ENCODE results near the gene MCM3AP.

The MCM3AP gene

GRCh38 chr21:46307625-46308024, 22.2 kb upstream of the MCM3AP start:
- Histone ChIP-seq H3K9ac (ENCODE audit: low read length) (no peak overlapping the region), H3K36me3 (ENCODE audit: control insufficient read depth, low read depth, low read length) (peaks cover 32% of the 10 kb centered on the region), H3K4me1 (ENCODE audit: control insufficient read depth, low read depth, low read length) (no peaks in the 10 kb centered on the region), H3K9me3 (ENCODE audit: control insufficient read depth, low read depth, low read length) (no peaks in the 10 kb centered on the region), H3K27ac (ENCODE audit: low read length) (no peak overlapping the region), H3K4me3 (ENCODE audit: low read length) (no peak overlapping the region), H3K27me3 (ENCODE audit: control insufficient read depth, insufficient read depth, low read length) (no peaks in the 10 kb centered on the region)

DNA sequence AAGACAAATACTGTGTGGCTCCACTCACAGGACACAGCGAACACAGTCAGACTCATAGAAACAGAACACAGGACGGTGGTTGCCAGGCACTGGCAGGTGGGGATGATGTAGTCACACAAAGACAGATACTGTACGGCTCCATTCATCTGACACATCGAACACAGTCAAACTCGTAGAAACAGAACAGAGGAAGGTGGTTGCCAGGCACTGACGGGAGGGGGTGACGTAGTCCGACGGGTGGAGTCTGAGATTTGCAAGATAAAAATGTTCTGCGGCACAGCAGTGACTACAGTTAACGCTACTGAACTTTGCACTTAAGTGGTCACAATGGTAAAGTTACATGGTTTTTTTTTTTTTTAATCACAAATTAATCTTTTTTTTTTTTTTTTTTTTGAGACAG, 19.5 kb upstream of the MCM3AP start:
- H3K4me3 ChIP-seq (ENCODE audit: low read length), result no peak overlapping the region
- no peak overlapping the region for H3K9ac ChIP-seq (ENCODE audit: low read length)
- no peaks in the 10 kb centered on the region for H3K4me1 ChIP-seq (ENCODE audit: control insufficient read depth, low read depth, low read length)
- peaks cover 44% of the 10 kb centered on the region for H3K36me3 ChIP-seq (ENCODE audit: control insufficient read depth, low read depth, low read length)
- H3K27me3 ChIP-seq (ENCODE audit: control insufficient read depth, insufficient read depth, low read length), result no peaks in the 10 kb centered on the region
- no peaks in the 10 kb centered on the region for H3K9me3 ChIP-seq (ENCODE audit: control insufficient read depth, low read depth, low read length)
- H3K27ac ChIP-seq (ENCODE audit: low read length), result no peak overlapping the region

- no peak overlapping the region for H3K27ac ChIP-seq (ENCODE audit: low read length)
- H3K36me3 ChIP-seq (ENCODE audit: control insufficient read depth, low read depth, low read length), result peaks cover 45% of the 10 kb centered on the region
- H3K9me3 ChIP-seq (ENCODE audit: control insufficient read depth, low read depth, low read length), result no peaks in the 10 kb centered on the region
- H3K9ac ChIP-seq (ENCODE audit: low read length), result no peak overlapping the region
- no peaks in the 10 kb centered on the region for H3K27me3 ChIP-seq (ENCODE audit: control insufficient read depth, insufficient read depth, low read length)
- H3K4me1 ChIP-seq (ENCODE audit: control insufficient read depth, low read depth, low read length), result no peaks in the 10 kb centered on the region
- H3K4me3 ChIP-seq (ENCODE audit: low read length), result no peak overlapping the region
These were observed 19.0 kb upstream of the MCM3AP start for GRCh38 chr21:46304437-46304836.

- Histone ChIP-seq H3K4me3 (ENCODE audit: low read length) (no peak overlapping the region), H3K4me1 (ENCODE audit: control insufficient read depth, low read depth, low read length) (no peaks in the 10 kb centered on the region), H3K9me3 (ENCODE audit: control insufficient read depth, low read depth, low read length) (no peaks in the 10 kb centered on the region), H3K36me3 (ENCODE audit: control insufficient read depth, low read depth, low read length) (peaks cover 34% of the 10 kb centered on the region), H3K9ac (ENCODE audit: low read length) (no peak overlapping the region), H3K27me3 (ENCODE audit: control insufficient read depth, insufficient read depth, low read length) (no peaks in the 10 kb centered on the region), H3K27ac (ENCODE audit: low read length) (no peak overlapping the region)
These were observed 16.3 kb upstream of the MCM3AP start for GRCh38 chr21:46301759-46302158.

- Histone ChIP-seq H3K27me3 (ENCODE audit: control insufficient read depth, insufficient read depth, low read length) (no peaks in the 10 kb centered on the region), H3K4me1 (ENCODE audit: control insufficient read depth, low read depth, low read length) (peaks cover 9% of the 10 kb centered on the region), H3K36me3 (ENCODE audit: control insufficient read depth, low read depth, low read length) (peaks cover 25% of the 10 kb centered on the region), H3K9ac (ENCODE audit: low read length) (no peak overlapping the region), H3K27ac (ENCODE audit: low read length) (no peak overlapping the region), H3K4me3 (ENCODE audit: low read length) (no peak overlapping the region), H3K9me3 (ENCODE audit: control insufficient read depth, low read depth, low read length) (no peaks in the 10 kb centered on the region)
These were observed 13.8 kb upstream of the MCM3AP start for GRCh38 chr21:46299167-46299566.

- Histone ChIP-seq H3K4me1 (ENCODE audit: control insufficient read depth, low read depth, low read length) (peaks cover 9% of the 10 kb centered on the region), H3K9me3 (ENCODE audit: control insufficient read depth, low read depth, low read length) (no peaks in the 10 kb centered on the region), H3K9ac (ENCODE audit: low read length) (no peak overlapping the region), H3K36me3 (ENCODE audit: control insufficient read depth, low read depth, low read length) (peaks cover 25% of the 10 kb centered on the region), H3K27ac (ENCODE audit: low read length) (no peak overlapping the region), H3K4me3 (ENCODE audit: low read length) (no peak overlapping the region), H3K27me3 (ENCODE audit: control insufficient read depth, insufficient read depth, low read length) (no peaks in the 10 kb centered on the region)
These were observed 12.2 kb upstream of the MCM3AP start for GRCh38 chr21:46297338-46298271.

GRCh38 chr21:46295996-46296752, 10.8 kb upstream of the MCM3AP start:
- Histone ChIP-seq H3K36me3 (ENCODE audit: control insufficient read depth, low read depth, low read length) (peaks cover 20% of the 10 kb centered on the region), H3K9me3 (ENCODE audit: control insufficient read depth, low read depth, low read length) (no peaks in the 10 kb centered on the region), H3K9ac (ENCODE audit: low read length) (no peak overlapping the region), H3K4me1 (ENCODE audit: control insufficient read depth, low read depth, low read length) (peaks cover 9% of the 10 kb centered on the region), H3K27me3 (ENCODE audit: control insufficient read depth, insufficient read depth, low read length) (no peaks in the 10 kb centered on the region), H3K4me3 (ENCODE audit: low read length) (no peak overlapping the region), H3K27ac (ENCODE audit: low read length) (no peak overlapping the region)

DNA sequence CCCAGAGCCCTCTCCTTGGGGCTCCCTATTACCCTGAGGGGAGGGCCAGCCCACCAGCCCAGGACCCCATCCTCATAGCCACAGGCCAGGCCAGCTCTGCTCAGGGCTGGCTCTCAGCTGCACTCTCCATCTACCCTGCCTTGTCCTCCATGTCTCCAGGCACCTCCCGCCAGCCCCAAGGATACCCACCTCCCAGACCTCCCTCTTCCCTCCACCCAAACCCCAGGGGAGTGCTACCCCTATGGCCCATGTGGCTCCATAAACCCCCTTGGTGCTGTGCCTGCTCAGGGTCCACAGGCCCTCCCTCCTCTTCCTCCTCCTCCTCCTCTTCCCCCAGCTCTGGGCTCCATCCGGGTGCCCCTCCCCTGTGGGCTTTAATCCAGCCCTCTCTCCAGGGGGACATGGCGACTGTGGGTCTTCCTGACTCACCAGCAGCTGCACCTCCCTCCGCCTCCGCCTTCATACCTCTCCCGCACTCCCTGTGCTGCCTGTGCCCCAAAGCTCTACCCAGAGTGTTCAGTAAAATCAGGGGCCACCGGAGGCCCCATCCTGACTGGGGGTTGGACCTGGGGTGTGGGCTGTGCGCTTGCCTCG, 9.9 kb upstream of the MCM3AP start:
- Histone ChIP-seq H3K4me1 (ENCODE audit: control insufficient read depth, low read depth, low read length) (peaks cover 9% of the 10 kb centered on the region), H3K27me3 (ENCODE audit: control insufficient read depth, insufficient read depth, low read length) (no peaks in the 10 kb centered on the region), H3K9ac (ENCODE audit: low read length) (no peak overlapping the region), H3K4me3 (ENCODE audit: low read length) (no peak overlapping the region), H3K27ac (ENCODE audit: low read length) (no peak overlapping the region), H3K9me3 (ENCODE audit: control insufficient read depth, low read depth, low read length) (no peaks in the 10 kb centered on the region), H3K36me3 (ENCODE audit: control insufficient read depth, low read depth, low read length) (peaks cover 15% of the 10 kb centered on the region)

GRCh38 chr21:46294647-46295176, 9.3 kb upstream of the MCM3AP start:
- no peaks in the 10 kb centered on the region for H3K9me3 ChIP-seq (ENCODE audit: control insufficient read depth, low read depth, low read length)
- peaks cover 14% of the 10 kb centered on the region for H3K36me3 ChIP-seq (ENCODE audit: control insufficient read depth, low read depth, low read length)
- no peak overlapping the region for H3K27ac ChIP-seq (ENCODE audit: low read length)
- H3K27me3 ChIP-seq (ENCODE audit: control insufficient read depth, insufficient read depth, low read length), result no peaks in the 10 kb centered on the region
- no peak overlapping the region for H3K4me3 ChIP-seq (ENCODE audit: low read length)
- H3K4me1 ChIP-seq (ENCODE audit: control insufficient read depth, low read depth, low read length), result peaks cover 9% of the 10 kb centered on the region
- no peak overlapping the region for H3K9ac ChIP-seq (ENCODE audit: low read length)

GRCh38 chr21:46291561-46291960, 6.2 kb upstream of the MCM3AP start:
- H3K4me1 ChIP-seq (ENCODE audit: control insufficient read depth, low read depth, low read length), result peaks cover 12% of the 10 kb centered on the region
- no peak overlapping the region for H3K9ac ChIP-seq (ENCODE audit: low read length)
- H3K9me3 ChIP-seq (ENCODE audit: control insufficient read depth, low read depth, low read length), result no peaks in the 10 kb centered on the region
- H3K27ac ChIP-seq (ENCODE audit: low read length), result no peak overlapping the region
- no peaks in the 10 kb centered on the region for H3K27me3 ChIP-seq (ENCODE audit: control insufficient read depth, insufficient read depth, low read length)
- no peak overlapping the region for H3K4me3 ChIP-seq (ENCODE audit: low read length)
- H3K36me3 ChIP-seq (ENCODE audit: control insufficient read depth, low read depth, low read length), result peaks cover 6% of the 10 kb centered on the region

DNA sequence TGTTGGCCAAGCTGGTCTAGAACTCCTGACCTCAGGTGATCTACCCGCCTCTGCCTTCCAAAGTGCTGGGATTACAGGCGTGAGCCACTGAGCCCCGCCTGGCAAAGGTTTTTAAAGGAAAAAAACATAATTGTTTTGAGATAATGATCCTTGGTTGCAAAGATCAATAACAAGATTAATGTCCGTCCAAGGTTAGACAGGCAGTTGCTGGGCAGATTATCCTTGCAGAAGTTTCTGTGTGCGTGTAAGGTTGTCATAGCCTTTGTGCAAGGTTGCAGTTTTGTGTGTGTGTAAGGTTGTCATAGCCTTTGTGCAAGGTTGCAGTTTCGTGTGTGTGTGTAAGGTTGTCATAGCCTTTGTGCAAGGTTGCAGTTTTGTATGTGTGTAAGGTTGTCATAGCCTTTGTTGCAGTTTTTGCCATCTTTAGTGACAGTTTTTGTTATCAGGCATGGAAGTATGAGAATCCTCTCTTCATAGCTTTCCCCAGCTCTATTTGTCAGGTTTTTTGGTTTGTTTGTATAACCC, 4.3 kb upstream of the MCM3AP start:
- Histone ChIP-seq H3K4me3 (ENCODE audit: low read length) (no peak overlapping the region), H3K9me3 (ENCODE audit: control insufficient read depth, low read depth, low read length) (no peaks in the 10 kb centered on the region), H3K4me1 (ENCODE audit: control insufficient read depth, low read depth, low read length) (peaks cover 9% of the 10 kb centered on the region), H3K9ac (ENCODE audit: low read length) (no peak overlapping the region), H3K27me3 (ENCODE audit: control insufficient read depth, insufficient read depth, low read length) (no peaks in the 10 kb centered on the region), H3K27ac (ENCODE audit: low read length) (no peak overlapping the region), H3K36me3 (ENCODE audit: control insufficient read depth, low read depth, low read length) (peaks cover 6% of the 10 kb centered on the region)

Data from iPS-18a (cell line).